ENCODE results near the gene PLEKHA4.
"Not testable (repeated sequence)": the region's sequence is repeated elsewhere in the genome, so short reads cannot be mapped to it uniquely, and the experiment has no call there.

PLEKHA4 gene

GRCh38 chr19:48797103-48797502 is 71.3 kb downstream of the PLEKHA4 start:
- no peak for ATAC-seq

GRCh38 chr19:48796298-48797083 is 71.9 kb downstream of the PLEKHA4 start:
- ATAC-seq: no peak
- no peak for DNase-seq

More at GRCh38 chr19:48797103-48797502, 71.3 kb downstream of the PLEKHA4 start:
- no peak for DNase-seq

DNA sequence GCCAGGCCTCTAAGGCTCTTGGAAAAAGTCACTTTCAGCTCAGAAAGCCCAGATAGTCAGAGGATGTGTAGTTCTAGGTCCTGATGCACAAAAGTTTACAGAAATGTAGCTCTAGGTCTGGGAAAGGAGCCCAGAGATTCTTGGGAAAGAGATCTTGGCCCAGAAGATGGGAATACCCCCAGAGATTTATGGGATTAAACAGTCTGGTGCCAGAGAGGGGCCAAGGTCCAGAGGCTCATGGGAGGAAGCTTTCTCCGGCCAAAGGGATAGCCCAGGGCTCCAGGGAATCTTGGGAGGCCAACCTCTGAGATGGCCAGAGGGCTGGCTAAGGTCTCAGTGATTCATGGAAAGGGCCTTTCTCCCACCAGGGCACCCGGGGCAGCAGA is 72.7 kb downstream of the PLEKHA4 start:
- DNase-seq (no peak), ATAC-seq (no peak)

- ATAC-seq (peak; percentile 97), DNase-seq (peak; percentile 84)
Measured at GRCh38 chr19:48795055-48795684, 73.2 kb downstream of the PLEKHA4 start.

GRCh38 chr19:48794291-48794690 is 74.1 kb downstream of the PLEKHA4 start:
- ATAC-seq (no peak), DNase-seq (no peak)

- DNase-seq (no peak), ATAC-seq (no peak)
Measured at GRCh38 chr19:48793271-48793670, 75.1 kb downstream of the PLEKHA4 start.

DNA sequence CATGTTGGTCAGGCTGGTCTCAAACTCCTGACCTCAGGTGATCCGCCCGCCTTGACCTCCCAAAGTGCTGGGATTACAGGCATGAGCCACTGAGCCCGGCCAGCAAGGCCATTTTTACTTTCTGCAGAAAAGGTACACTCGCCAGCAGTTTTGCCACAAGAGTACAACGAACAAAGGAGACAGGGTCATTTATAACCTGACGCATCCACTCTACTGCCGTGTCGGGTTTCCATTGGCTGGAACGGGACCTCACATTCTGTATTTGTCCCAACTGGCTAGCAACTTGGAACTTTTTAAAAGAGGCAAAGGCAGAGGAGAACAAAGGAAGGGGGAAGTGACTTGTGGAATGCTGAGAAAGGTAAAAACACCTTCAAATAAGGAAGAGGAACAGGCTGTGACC is 81.1 kb downstream of the PLEKHA4 start:
- not testable (repeated sequence) for DNase-seq, ATAC-seq

Measured in stimulated activated naive CD8-positive, alpha-beta T cell treated with anti-CD3 and anti-CD28 coated beads, Interleukin-15, Interleukin-2, amounts not matched to agents 100 U/mL and 50 U/mL, for 24 hours (primary cell).